B cell (primary cell): ENCODE results near the gene UGT1A4.
"Not testable (repeated sequence)": the region's sequence is repeated elsewhere in the genome, so short reads cannot be mapped to it uniquely, and the experiment has no call there.

Source experiments
- CTCF ChIP-seq: fragments of 200-600 bp; IDR thresholded peaks from one replicate; pipeline ENCODE4 v1.8.0; 2022; ENCODE audit warnings: antibody characterized with exemption, mild to moderate bottlenecking
- EZH2 ChIP-seq: IDR thresholded peaks from 2 replicates; pipeline ENCODE4 v1.6.1; 2012; ENCODE audit warnings: borderline replicate concordance, low read depth, mild to moderate bottlenecking, moderate library complexity, low read length; ENCODE audit not compliant: insufficient read depth, poor library complexity, severe bottlenecking

GRCh38 chr2:233745838-233746237 lies 27.3 kb downstream of the UGT1A4 start:
- not testable (repeated sequence) for TF ChIP-seq CTCF, EZH2
